Suppressor macrophage treated with lipopolysaccharide for 1 hour (primary cell): ENCODE measurements around the gene CREB5.
A peak's percentile ranks its signal among the peaks of the same experiment; 100 is the strongest.

Experiments
- DNase-seq, 3 donors: peaks; one replicate each; pipeline ENCODE4 v3.0.0-alpha.2; 2020 to 2022

The CREB5 gene

GRCh38 chr7:28435732-28436378, 23.5 kb downstream of the CREB5 start:
- DNase-seq: no peak

- no peak for DNase-seq
Observed at GRCh38 chr7:28440055-28440601, 27.8 kb downstream of the CREB5 start.

GRCh38 chr7:28442540-28443420, 30.5 kb downstream of the CREB5 start:
- DNase-seq: peak in 1 of 3 donors; percentile 25

- no peak for DNase-seq
Observed at GRCh38 chr7:28446131-28446530, 33.8 kb downstream of the CREB5 start.

- DNase-seq: no peak
Observed at GRCh38 chr7:28447071-28447470, 34.8 kb downstream of the CREB5 start.

DNA sequence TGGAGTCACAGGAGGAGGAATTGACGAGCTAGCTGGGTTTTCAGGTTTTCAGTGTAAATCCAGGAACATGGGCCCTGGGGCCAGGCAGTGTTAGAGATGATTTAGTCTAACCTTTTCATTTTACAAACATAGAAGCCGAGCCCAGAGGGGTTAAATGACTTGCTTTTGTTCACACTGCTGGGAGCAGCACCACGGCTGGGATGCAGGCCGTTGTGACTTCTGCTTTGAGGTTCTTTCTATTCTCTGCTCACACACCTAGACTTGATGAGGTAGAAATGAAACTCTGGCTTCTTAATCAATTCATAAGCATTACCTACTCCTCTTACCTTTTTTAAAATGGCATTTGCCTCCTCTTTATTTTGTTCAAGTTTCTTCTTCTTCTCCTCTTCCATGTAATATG, 36.4 kb downstream of the CREB5 start:
- no peak for DNase-seq

DNA sequence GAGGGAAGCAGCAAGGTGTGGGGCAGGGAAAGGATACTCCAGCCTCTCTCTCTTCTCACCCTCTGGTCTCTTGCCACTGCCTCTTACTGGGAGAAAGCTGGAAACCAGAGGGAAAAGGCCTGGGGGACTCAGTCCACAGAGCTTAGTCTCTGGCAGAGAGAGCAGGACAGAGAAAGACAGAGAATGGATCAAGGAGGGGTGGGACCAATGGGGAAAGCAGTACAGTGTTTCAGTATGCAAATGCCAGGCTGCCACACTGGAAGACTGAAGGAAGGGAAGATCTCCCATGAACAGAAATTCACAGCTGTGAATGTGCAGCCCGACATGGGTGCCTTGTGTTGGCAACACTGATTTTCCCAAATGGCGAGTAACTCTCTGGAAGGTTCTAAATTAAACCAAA, 40.4 kb downstream of the CREB5 start:
- DNase-seq: no peak

GRCh38 chr7:28455486-28455885, 43.2 kb downstream of the CREB5 start:
- no peak for DNase-seq

DNA sequence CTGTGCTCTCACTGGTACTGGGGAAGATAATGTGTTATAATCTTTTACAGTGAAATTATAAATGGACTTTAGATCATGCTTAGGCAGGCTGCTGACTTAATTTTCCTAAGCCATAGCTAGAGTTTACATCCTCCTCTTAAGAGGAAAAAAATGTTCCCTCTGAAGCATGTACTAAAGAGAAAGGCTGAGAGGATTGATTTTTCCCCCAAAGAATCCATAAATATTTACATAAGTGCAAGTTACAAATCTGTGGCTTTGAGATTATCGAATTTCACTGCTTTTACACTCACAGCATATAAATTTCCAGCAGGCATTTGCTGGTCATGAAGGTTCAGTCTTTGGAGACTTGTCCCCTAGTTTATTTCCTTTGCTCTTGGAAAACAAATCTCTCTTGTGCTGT, 43.7 kb downstream of the CREB5 start:
- no peak for DNase-seq

DNA sequence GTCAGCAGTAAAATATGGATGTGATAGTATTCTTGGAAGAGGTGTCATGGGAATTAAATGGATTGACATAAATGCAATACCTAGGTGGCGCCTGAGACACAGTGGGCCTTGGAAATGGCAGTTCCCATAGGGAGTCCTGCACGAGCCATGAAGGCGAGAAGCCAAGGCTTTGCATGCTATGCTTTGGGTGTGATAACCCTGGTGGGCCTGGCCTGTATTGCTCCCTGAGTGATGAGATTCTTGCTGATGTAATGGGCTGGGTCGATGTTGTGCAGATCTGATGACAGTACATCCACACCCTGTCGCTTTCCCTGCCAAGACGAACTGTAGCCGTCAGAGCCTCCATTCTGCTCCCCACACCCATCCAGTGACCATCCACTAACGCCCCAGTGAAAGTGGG, 46.4 kb downstream of the CREB5 start:
- DNase-seq: no peak

DNA sequence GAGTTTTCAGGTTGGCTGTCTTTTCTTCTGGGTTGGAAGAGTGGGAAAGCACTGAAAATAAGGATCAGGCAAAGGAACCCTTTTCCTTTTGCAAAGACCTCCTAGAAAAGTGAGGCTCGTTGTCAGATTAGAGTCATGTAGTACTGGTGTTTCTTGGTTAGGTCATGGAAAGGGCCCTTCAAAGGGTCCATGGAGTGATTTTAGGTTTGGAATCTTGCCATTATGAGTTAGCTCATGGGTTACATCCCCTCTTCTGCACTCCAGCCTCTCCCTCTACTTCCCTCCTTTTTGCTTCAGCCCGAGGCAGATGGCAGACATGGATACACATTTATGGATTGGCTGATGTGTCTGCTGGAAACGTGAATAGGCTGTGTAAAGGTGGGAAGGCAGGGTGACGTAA, 47.0 kb downstream of the CREB5 start:
- DNase-seq: no peak

- no peak for DNase-seq
Observed at GRCh38 chr7:28465697-28466096, 53.4 kb downstream of the CREB5 start.

DNA sequence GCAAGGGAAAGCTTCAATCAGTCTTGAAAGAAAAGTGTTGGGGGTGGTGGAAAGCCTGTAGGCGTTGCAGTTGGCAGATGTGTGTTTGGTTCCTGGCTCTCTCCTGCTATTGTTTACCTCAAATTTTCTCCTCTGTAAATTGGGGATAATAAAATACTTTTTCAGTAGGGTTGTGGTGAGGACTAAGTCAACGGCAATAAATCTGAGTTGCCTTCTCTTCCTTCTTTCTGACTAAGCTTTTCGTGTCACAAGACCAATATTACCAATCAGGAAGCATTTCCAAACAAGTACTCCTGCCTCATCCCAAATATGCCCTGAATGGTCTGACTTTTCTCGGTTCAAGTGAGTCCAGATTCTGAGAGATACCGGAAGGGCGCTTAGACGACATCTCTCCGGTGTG, 54.0 kb downstream of the CREB5 start:
- no peak for DNase-seq

GRCh38 chr7:28466885-28467284, 54.6 kb downstream of the CREB5 start:
- DNase-seq: no peak

- no peak for DNase-seq
Observed at GRCh38 chr7:28469562-28469961, 57.2 kb downstream of the CREB5 start.

DNA sequence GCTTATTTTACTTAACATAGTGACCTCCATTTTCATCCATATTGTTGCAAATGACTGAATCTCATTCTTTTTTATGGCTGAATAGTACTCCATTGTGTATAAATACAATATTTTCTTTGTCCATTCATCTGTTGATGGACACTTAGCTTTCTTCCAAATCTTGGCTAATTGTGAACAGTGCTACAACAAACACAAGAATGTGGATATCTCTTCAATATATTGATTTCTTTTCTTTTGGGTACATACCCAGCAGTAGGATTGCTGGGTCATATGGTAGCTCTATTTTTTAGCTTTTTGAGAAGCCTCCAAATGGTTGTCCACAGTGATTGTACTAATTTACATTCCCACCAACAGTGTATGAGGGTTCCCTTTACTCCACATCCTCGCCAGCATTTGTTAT, 58.0 kb downstream of the CREB5 start:
- DNase-seq: no peak

DNA sequence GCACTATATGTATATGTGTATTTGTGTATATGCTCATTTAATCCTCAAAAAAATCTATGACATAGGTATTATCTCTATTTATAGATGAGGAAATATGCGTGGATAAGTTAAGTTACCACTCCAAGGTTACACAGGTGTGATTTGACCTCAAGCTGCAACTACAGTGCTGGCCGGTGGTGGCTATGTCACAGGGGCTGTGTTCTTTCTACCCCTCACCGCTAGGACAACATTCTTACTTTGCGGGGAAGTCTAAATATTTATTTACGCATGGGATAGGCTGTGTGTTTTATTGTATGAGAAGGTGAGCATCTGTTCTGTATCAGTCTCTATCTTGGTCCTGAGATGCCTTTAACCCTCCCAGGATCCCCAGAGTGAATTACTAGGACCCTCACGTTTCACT, 60.0 kb downstream of the CREB5 start:
- DNase-seq: no peak

DNA sequence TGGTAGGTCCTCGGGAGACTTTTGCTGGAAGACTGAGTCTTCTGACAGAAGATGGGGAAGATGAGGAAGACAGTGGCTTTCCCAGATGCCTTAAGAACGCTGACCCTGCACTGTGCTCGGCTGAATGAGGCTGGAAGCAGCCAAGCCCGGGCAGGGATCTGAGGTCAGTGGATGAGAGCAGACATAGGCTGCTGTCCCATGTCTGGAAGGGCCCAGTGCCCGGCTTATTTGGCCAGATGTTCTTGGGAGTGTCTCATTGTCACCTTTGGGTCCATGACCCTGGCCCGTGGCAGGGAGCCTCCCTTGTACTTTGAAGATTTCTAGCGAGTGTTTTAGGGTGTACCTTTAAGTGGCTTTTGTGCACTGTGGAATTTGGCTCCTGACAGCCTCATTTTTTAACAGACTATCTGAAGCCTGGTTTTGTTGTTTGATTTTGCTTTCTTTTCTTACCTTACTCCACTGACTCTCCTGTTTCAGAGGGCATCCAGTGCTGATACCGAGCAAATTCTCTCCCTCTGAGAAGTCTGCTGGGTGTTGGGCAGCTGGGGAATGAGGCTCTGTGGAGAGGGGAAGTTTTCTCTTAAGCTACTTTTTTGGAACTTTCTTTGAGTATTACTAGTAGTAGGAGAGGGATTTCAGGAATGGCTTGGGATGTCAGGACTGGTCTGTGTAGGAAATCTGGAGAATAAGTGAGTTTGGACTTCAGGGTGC, 61.4 kb downstream of the CREB5 start:
- DNase-seq: no peak

- DNase-seq: no peak
Observed at GRCh38 chr7:28474282-28474638, 61.9 kb downstream of the CREB5 start.

DNA sequence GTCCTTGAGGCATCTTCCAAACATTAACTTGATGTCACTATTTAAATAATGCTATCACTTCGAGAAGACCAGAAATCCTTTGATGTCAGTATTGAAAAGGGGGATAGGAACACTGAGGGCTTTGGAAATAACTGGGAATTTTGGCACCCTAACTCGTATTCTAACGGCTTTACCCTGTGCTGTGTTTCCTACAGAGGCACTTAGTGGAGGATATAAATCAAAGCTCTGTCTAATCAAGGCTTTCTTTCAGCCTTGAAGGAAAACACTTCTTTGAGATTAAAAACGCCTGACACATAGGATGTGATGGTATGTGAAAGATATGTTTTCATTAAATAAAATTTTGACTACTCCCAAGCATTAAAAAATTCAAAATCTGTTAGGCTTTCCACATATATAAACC, 62.3 kb downstream of the CREB5 start:
- no peak for DNase-seq

DNA sequence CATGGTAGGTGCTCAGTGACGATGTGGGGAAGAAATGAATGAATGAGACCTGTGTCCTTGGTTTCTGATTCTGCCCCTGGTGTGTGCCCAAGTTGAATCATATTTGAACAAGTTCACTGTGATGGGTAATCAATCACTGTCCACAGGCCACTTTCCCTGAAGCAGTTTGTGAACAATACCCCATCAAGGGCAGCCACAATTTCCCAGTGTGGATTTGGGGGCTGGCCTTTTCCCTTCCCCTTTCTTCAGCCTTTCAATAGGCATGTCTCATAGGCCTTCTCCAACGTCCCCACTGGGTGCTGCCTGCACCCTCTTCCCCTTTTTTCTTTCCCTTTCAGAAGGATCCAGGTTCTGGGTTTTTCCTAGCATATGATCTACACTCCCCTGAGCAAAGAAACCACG, 64.7 kb downstream of the CREB5 start:
- DNase-seq: peak; percentile 86 to 89 (median 88)

DNA sequence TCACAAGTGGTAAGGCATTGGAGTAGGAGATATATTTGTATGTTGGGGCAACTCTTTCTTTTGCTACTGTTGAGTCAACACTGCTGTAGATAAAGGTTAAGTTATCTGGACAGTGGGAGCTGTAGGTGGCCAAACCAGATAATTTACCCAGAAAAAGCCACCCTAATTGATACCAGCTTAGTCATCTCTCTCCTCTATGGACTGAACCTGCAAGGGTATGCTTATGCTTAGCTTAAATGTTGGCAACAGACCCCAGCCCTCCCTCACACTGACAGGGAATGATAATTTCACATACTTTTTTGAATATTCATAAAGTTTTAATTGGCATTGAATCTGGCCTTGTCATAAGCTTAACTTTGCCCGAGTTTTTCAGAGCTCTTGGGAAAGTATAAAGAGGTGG, 66.3 kb downstream of the CREB5 start:
- DNase-seq: no peak

- DNase-seq: peak; percentile 60 to 74 (median 61)
Observed at GRCh38 chr7:28479507-28479947, 67.2 kb downstream of the CREB5 start.

GRCh38 chr7:28480595-28480994, 68.3 kb downstream of the CREB5 start:
- DNase-seq: no peak
